Astrocyte (in vitro differentiated cells and primary cell): ENCODE data around the gene FAM217A.
"Not testable (repeated sequence)": the region's sequence is repeated elsewhere in the genome, so short reads cannot be mapped to it uniquely, and the experiment has no call there.

Experiments
- EZH2 ChIP-seq: IDR thresholded peaks from 2 replicates; pipeline ENCODE4 v1.6.1; 2012; ENCODE audit warnings: mild to moderate bottlenecking, low read length, inconsistent platforms; ENCODE audit not compliant: insufficient read depth
- TF ChIP-seq, protein P1 (sequence below): IDR thresholded peaks from 2 replicates; pipeline ENCODE4 v1.5.1; 2011; ENCODE audit warnings: low read depth, mild to moderate bottlenecking, inconsistent platforms, low read length, moderate library complexity; ENCODE audit not compliant: insufficient read depth

- TF ChIP-seq, protein P1, sequence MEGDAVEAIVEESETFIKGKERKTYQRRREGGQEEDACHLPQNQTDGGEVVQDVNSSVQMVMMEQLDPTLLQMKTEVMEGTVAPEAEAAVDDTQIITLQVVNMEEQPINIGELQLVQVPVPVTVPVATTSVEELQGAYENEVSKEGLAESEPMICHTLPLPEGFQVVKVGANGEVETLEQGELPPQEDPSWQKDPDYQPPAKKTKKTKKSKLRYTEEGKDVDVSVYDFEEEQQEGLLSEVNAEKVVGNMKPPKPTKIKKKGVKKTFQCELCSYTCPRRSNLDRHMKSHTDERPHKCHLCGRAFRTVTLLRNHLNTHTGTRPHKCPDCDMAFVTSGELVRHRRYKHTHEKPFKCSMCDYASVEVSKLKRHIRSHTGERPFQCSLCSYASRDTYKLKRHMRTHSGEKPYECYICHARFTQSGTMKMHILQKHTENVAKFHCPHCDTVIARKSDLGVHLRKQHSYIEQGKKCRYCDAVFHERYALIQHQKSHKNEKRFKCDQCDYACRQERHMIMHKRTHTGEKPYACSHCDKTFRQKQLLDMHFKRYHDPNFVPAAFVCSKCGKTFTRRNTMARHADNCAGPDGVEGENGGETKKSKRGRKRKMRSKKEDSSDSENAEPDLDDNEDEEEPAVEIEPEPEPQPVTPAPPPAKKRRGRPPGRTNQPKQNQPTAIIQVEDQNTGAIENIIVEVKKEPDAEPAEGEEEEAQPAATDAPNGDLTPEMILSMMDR: not testable (repeated sequence)
- not testable (repeated sequence) for TF ChIP-seq EZH2
Observed at GRCh38 chr6:4109363-4109815, 30.5 kb upstream of the FAM217A start.
